ENCODE results near the gene RASL12.

The RASL12 gene

GRCh38 chr15:65083262-65083701 is 15.5 kb upstream of the RASL12 start:
- no peak overlapping the region for H3K27ac ChIP-seq
- TF ChIP-seq CTCF (conservative IDR thresholded peaks at IDR 0.05), result peak; percentile 15; the same call in 1 of the 2 replicates

GRCh38 chr15:65082303-65082953 is 14.6 kb upstream of the RASL12 start:
- H3K27ac ChIP-seq, result no peak overlapping the region
- no peak for TF ChIP-seq CTCF (conservative IDR thresholded peaks at IDR 0.05)

GRCh38 chr15:65081758-65082157 is 14.0 kb upstream of the RASL12 start:
- no peak overlapping the region for H3K27ac ChIP-seq
- TF ChIP-seq CTCF (conservative IDR thresholded peaks at IDR 0.05), result no peak

- no peak for TF ChIP-seq CTCF (conservative IDR thresholded peaks at IDR 0.05)
- H3K27ac ChIP-seq, result no peak overlapping the region
Measured at GRCh38 chr15:65081270-65081669, 13.5 kb upstream of the RASL12 start.

GRCh38 chr15:65079580-65079979 is 11.8 kb upstream of the RASL12 start:
- no peak for TF ChIP-seq CTCF (conservative IDR thresholded peaks at IDR 0.05)

GRCh38 chr15:65077981-65078352 is 10.2 kb upstream of the RASL12 start:
- TF ChIP-seq CTCF (conservative IDR thresholded peaks at IDR 0.05), result peak; percentile 78
- no peak overlapping the region for H3K27ac ChIP-seq

More at GRCh38 chr15:65079580-65079979, 11.8 kb upstream of the RASL12 start:
- H3K27ac ChIP-seq, result no peak overlapping the region

- TF ChIP-seq CTCF (conservative IDR thresholded peaks at IDR 0.05), result no peak
- H3K27ac ChIP-seq, result no peak overlapping the region
Measured at GRCh38 chr15:65077291-65077980, 9.6 kb upstream of the RASL12 start.

All from VCaP (cell line).